Bronchial epithelial cell (primary cell): ENCODE results near the gene SERHL2. TPM values are rescaled to one million over a fixed set of nuclear protein-coding genes. Genes with fewer than 3 reads are reported as not detected.
"Not testable (repeated sequence)": the region's sequence is repeated elsewhere in the genome, so short reads cannot be mapped to it uniquely, and the experiment has no call there.

Source experiments
- DNase-seq: peaks from one replicate; pipeline ENCODE4 v3.0.0-alpha.2; 2010; ENCODE audit warnings: low read depth
- FAIRE-seq: peaks from 2 replicates; lab custom pipeline; 2011; peaks lifted over from hg19 to GRCh38; lab: Jason Lieb, UNC
- H3K27me3 ChIP-seq: 2 replicates; pipeline ENCODE4 v1.5.1; 2011; ENCODE audit warnings: low read length; ENCODE audit not compliant: control insufficient read depth, insufficient read depth
- H3K36me3 ChIP-seq: 2 replicates; pipeline ENCODE4 v1.5.1; 2011; ENCODE audit warnings: low read length; ENCODE audit not compliant: control insufficient read depth, insufficient read depth
- H3K4me3 ChIP-seq: 2 replicates; pipeline ENCODE4 v1.5.1; 2011; ENCODE audit warnings: mild to moderate bottlenecking, low read depth, low read length, control low read depth
- total RNA-seq: library from RNA; depleted of rRNA; stranded (reverse); fragments of >200 nt; gene quantifications from 2 replicates; pipeline ENCODE4 v1.2.1, GENCODE V29; 2014
- TF ChIP-seq, protein P1 (sequence below): IDR thresholded peaks from 2 replicates; pipeline ENCODE4 v1.5.1; 2011; ENCODE audit warnings: mild to moderate bottlenecking, moderate library complexity, low read length, control low read depth, inconsistent platforms; ENCODE audit not compliant: insufficient read depth, severe bottlenecking

SERHL2 gene
- total RNA-seq, 1 donor from 2014 or later = 0.79 TPM

DNA sequence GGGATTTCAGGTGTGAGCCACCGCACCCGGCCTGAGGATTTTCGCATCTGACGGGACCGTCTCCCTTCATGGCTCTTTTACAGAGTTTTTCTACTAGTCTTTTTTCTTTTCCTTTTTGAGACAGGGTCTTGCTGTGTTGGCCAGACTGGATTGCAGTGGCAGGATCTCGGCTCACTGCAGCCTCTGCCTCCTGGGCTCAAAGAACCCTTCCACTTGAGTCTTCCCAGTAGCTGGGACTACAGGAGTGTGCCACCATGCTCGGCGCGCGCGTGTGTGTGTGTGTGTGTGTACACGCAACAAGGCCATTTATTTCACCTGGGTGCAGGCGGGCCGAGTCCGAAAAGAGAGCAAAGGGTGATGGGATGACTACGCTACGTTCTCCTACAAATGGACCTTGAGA is 10.9 kb downstream of the SERHL2 start:
- no peak for FAIRE-seq
- Histone ChIP-seq H3K36me3 (no peaks in the 10 kb centered on the region), H3K4me3 (no peak overlapping the region), H3K27me3 (peaks cover 3% of the 10 kb centered on the region)
- TF ChIP-seq, protein P1, sequence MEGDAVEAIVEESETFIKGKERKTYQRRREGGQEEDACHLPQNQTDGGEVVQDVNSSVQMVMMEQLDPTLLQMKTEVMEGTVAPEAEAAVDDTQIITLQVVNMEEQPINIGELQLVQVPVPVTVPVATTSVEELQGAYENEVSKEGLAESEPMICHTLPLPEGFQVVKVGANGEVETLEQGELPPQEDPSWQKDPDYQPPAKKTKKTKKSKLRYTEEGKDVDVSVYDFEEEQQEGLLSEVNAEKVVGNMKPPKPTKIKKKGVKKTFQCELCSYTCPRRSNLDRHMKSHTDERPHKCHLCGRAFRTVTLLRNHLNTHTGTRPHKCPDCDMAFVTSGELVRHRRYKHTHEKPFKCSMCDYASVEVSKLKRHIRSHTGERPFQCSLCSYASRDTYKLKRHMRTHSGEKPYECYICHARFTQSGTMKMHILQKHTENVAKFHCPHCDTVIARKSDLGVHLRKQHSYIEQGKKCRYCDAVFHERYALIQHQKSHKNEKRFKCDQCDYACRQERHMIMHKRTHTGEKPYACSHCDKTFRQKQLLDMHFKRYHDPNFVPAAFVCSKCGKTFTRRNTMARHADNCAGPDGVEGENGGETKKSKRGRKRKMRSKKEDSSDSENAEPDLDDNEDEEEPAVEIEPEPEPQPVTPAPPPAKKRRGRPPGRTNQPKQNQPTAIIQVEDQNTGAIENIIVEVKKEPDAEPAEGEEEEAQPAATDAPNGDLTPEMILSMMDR = no peak
- DNase-seq = no peak

DNA sequence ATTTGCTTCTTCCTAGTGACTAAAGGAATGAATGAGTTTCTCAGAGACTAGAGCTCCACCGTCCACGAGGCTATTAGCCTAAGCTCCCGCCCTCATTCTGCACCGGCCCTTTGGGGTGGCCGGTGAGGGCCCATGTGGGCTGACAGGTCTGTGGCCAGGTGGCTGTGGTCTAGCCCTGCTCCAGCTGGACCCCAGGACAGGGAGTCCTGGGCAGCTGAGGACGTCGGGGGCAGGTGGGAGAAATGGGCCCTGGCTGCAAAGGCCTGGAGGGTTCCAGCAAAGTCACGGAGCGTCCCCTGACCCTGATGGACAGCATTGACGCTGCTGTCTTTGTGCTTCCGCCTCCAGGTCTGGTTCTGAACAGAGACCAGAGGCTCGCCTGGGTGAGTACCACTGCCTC is 12.2 kb downstream of the SERHL2 start:
- DNase-seq (no peak), FAIRE-seq (no peak)
- Histone ChIP-seq H3K36me3 (no peaks in the 10 kb centered on the region), H3K27me3 (peaks cover 2% of the 10 kb centered on the region), H3K4me3 (no peak overlapping the region)
- TF ChIP-seq, protein P1 = no peak

DNA sequence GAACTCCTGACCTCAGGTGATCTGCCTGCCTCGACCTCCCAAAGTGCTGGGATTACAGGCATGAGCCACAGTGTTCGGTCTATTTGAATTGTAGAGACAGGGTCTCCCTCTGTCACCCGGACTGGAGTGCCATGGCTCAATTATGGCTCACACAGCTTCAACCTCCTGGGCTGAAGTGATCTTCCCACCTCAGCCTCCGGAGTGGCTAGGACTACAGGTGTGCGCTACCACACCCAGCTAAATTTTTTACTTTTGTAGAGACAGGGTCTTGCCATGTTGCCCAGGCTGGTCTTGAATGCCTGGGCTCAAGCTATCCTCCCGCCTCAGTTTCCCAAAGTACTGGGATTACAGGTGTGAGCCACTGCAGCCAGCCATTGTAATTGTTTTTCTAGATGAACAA is 14.2 kb downstream of the SERHL2 start:
- DNase-seq, H3K4me3 ChIP-seq, FAIRE-seq, H3K27me3 ChIP-seq, H3K36me3 ChIP-seq: not testable (repeated sequence)

DNA sequence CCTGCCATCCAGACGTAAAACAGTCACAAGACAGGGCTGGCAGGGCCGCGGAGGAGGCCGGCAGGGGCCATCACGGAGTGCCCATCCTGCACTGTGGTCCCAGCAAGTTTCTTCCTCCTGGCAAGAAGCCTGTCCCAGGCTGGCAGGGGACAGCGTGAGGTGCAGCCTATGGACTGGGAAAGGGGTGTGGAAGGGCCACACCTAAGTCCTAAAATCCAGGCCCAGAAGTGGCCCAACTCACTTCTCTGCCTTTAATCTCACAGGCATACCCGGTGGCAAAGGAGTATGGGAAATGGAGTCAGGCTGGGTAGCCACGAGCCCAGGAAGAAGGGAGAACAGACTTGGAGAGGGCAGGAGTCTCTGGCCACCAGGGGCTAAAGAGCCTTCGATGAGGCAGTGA is 16.8 kb downstream of the SERHL2 start:
- not testable (repeated sequence) for H3K4me3 ChIP-seq, H3K36me3 ChIP-seq, DNase-seq, FAIRE-seq, H3K27me3 ChIP-seq

DNA sequence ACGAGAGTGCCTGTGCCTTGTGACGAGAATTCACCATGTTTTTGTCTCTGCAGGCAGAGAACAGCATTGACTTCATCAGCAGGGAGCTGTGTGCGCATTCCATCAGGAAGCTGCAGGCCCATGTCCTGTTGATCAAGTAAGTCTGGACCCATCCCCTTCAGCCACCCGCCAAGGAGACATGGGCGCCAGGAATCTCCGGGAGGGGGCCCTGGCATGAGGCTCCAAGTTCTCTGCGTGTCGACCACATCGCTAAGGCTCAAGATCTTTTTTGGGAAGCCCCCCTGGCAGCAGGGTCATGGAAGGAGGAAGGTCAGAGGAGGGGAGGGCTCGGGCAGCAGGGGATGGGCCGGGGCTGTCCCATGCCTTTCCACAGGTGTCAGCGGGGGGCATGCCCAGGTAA is 17.3 kb downstream of the SERHL2 start:
- FAIRE-seq = peak; percentile 86
- not testable (repeated sequence) for H3K36me3 ChIP-seq, H3K27me3 ChIP-seq, H3K4me3 ChIP-seq, DNase-seq

DNA sequence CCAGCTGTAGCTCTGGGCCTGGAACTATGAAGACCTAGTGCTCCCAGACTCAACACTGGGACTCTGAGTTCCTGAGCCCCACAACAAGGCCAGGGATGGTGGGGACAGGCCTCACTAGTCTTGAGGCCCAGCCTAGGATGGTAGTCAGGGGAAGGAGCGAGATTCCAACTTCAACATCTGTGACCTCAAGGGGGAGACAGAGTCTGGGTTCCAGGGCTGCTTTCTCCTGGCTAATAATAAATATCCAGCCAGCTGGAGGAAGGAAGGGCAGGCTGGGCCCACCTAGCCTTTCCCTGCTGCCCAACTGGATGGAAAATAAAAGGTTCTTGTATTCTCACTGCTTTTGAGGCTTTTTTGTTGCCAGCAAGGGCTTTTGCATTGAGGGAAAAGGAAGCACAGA is 20.3 kb downstream of the SERHL2 start:
- H3K4me3 ChIP-seq, DNase-seq, H3K36me3 ChIP-seq, H3K27me3 ChIP-seq: not testable (repeated sequence)
- peak; percentile 93 for FAIRE-seq

DNA sequence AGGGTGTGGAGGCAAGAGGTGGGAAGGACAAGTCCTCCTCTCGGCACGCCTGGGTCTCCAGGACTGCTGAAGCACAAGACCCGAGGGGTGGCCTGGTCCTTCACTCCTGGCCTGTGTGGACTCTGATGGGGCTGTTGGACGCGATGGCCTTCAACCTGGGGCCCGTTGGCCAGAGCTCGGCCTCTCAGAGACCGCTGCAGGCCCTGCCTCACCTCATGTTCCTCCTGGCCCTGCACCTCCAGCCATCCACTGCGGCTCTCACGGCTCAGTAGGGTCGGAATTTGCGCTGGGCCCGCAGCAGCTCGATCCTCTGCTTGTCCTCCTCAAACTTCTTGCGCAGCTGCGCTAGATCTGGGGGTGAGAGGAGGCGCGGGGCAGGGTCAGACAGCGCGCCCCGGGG is 20.7 kb downstream of the SERHL2 start:
- not testable (repeated sequence) for DNase-seq, H3K27me3 ChIP-seq, FAIRE-seq, H3K36me3 ChIP-seq, H3K4me3 ChIP-seq

DNA sequence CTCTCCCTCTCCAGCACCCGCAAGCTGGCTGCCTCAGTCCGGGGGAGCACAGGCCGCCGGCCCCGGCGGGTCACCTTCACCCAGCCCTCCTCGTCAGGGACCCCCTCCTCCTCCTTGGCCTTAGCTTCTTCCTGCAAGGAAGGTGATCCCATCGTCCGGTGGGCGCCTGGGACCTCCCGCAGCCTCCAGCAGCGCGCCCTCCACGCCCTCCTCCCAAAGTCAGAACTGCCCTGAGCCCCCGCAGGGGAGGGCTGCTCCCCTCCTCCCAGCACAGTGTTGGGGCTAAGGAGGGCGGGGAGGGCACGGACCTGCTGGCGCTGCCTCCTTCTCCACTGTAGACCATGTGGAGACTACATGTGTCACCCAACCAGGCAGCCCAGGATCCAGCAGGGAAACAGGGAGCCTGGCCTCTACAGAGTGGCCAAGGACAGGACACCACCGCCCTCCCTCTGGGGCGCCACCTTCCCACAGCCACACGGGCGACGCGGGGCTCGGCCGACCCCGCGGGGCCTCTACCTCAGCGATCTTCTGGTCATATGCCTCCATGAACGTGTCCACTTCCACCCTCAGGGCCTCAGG is 22.3 kb downstream of the SERHL2 start:
- H3K4me3 ChIP-seq, DNase-seq, FAIRE-seq, H3K27me3 ChIP-seq: not testable (repeated sequence)
- H3K36me3 ChIP-seq = peaks cover 13% of the 10 kb centered on the region

DNA sequence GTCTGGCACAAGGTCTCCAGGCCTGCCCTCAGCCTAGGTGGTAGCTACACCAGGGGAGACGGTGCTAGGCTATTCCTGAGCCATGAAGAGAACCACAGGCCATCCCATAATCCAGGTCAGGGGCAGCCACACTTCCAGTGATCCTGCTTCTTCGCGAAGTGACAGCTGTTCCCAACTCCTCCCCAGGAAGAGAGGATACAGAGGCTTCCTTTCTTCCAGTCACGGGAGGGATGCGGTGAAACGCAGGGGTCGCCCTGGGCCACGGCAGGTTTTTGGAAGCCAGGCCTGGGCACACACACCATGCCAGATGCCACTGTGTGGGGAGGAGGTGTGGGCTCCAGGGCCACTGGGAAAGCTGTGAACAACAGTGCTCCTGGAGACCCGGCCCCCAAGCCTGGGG is 23.4 kb downstream of the SERHL2 start:
- DNase-seq, H3K27me3 ChIP-seq, H3K4me3 ChIP-seq, FAIRE-seq: not testable (repeated sequence)
- H3K36me3 ChIP-seq = peaks cover 13% of the 10 kb centered on the region
